Measurements from ENCODE around the gene ZBTB17.
"Not testable (repeated sequence)": the region's sequence is repeated elsewhere in the genome, so short reads cannot be mapped to it uniquely, and the experiment has no call there.

The ZBTB17 gene

DNA sequence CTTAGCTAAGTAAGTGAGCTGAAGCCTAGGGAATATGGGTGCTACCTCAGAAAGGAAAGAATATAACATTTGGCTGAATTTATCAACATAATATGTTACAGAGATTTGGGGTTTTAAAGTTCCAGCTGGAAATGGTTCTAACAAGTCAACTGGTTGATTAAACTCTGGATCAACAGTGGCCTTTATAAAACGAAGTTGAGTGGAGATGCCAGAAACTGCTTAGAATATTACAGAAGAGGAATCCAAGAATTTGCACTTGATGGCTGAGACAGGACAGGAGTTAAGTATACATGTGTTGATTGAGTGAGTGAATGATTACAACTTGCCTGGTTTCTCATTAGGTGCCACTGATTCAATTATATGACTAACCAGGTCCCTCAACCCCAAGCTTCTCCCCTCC lies 7.4 kb upstream of the ZBTB17 start:
- ATAC-seq (ENCODE audit: insufficient read depth, low read depth) (no peak), DNase-seq (no peak)
- H3K4me1 ChIP-seq (ENCODE audit: insufficient read depth, low read length), result no peaks in the 10 kb centered on the region
- H3K79me2 ChIP-seq (ENCODE audit: insufficient read depth, low read length), result no peaks in the 10 kb centered on the region
- no peaks in the 10 kb centered on the region for H3K36me3 ChIP-seq (ENCODE audit: insufficient read depth, low read length)
- H3K4me2 ChIP-seq (ENCODE audit: insufficient read depth, low read length), result no peak overlapping the region
- no peak overlapping the region for H3K4me3 ChIP-seq (ENCODE audit: low read depth in 1 of 2, low read length in 2 of 2)
- H4K20me1 ChIP-seq (ENCODE audit: insufficient read depth, low read length), result no peaks in the 10 kb centered on the region
- TF ChIP-seq, protein P1, sequence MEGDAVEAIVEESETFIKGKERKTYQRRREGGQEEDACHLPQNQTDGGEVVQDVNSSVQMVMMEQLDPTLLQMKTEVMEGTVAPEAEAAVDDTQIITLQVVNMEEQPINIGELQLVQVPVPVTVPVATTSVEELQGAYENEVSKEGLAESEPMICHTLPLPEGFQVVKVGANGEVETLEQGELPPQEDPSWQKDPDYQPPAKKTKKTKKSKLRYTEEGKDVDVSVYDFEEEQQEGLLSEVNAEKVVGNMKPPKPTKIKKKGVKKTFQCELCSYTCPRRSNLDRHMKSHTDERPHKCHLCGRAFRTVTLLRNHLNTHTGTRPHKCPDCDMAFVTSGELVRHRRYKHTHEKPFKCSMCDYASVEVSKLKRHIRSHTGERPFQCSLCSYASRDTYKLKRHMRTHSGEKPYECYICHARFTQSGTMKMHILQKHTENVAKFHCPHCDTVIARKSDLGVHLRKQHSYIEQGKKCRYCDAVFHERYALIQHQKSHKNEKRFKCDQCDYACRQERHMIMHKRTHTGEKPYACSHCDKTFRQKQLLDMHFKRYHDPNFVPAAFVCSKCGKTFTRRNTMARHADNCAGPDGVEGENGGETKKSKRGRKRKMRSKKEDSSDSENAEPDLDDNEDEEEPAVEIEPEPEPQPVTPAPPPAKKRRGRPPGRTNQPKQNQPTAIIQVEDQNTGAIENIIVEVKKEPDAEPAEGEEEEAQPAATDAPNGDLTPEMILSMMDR (IDR thresholded peaks at IDR 0.05; ENCODE audit: borderline replicate concordance, extremely low read depth, low read length, poor library complexity, severe bottlenecking), result no peak
- no peak for TF ChIP-seq EZH2 (IDR thresholded peaks at IDR 0.05; ENCODE audit: borderline replicate concordance, low read depth, low read length, severe bottlenecking)
- peaks cover 2% of the 10 kb centered on the region for H3K9me3 ChIP-seq (ENCODE audit: insufficient read depth, low read length, severe bottlenecking)
- H2AFZ ChIP-seq (ENCODE audit: low read depth, low read length), result no peak overlapping the region
- no peak overlapping the region for H3K27ac ChIP-seq (ENCODE audit: low read length)
- H3K9ac ChIP-seq (ENCODE audit: low read depth, low read length), result no peak overlapping the region
- H3K27me3 ChIP-seq (ENCODE audit: insufficient read depth, low read length, poor library complexity), result no peaks in the 10 kb centered on the region

DNA sequence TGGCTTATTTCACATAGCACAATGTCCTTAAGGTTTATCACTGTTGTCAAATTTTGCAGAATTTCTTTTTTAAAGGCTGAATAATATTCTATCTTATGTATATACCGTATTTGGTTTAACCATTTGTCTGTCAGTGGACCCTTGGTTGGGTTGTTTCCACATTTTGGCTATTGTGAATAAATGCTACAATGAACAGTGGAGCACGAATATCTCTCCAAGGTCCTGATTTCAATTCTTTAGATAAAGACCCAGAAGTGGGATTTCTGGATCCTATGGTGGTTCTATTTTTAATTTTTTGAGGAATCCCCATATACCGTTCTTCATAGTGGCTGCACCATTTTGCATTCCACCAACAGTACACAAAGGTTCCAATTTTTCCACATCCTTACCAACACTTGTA lies 5.8 kb upstream of the ZBTB17 start:
- Histone ChIP-seq H3K4me3 (ENCODE audit: low read depth in 1 of 2, low read length in 2 of 2) (no peak overlapping the region), H3K79me2 (ENCODE audit: insufficient read depth, low read length) (no peaks in the 10 kb centered on the region), H3K27ac (ENCODE audit: low read length) (no peak overlapping the region), H3K9me3 (ENCODE audit: insufficient read depth, low read length, severe bottlenecking) (peaks cover 2% of the 10 kb centered on the region), H2AFZ (ENCODE audit: low read depth, low read length) (no peak overlapping the region), H3K4me2 (ENCODE audit: insufficient read depth, low read length) (no peak overlapping the region), H3K9ac (ENCODE audit: low read depth, low read length) (no peak overlapping the region), H3K36me3 (ENCODE audit: insufficient read depth, low read length) (no peaks in the 10 kb centered on the region), H3K4me1 (ENCODE audit: insufficient read depth, low read length) (peaks cover under 1% of the 10 kb centered on the region; the same call in 1 of the 2 replicates), H3K27me3 (ENCODE audit: insufficient read depth, low read length, poor library complexity) (no peaks in the 10 kb centered on the region), H4K20me1 (ENCODE audit: insufficient read depth, low read length) (no peaks in the 10 kb centered on the region)
- TF ChIP-seq, protein P1 (IDR thresholded peaks at IDR 0.05; ENCODE audit: borderline replicate concordance, extremely low read depth, low read length, poor library complexity, severe bottlenecking), result no peak
- no peak for TF ChIP-seq EZH2 (IDR thresholded peaks at IDR 0.05; ENCODE audit: borderline replicate concordance, low read depth, low read length, severe bottlenecking)
- DNase-seq (no peak), ATAC-seq (ENCODE audit: insufficient read depth, low read depth) (no peak)

DNA sequence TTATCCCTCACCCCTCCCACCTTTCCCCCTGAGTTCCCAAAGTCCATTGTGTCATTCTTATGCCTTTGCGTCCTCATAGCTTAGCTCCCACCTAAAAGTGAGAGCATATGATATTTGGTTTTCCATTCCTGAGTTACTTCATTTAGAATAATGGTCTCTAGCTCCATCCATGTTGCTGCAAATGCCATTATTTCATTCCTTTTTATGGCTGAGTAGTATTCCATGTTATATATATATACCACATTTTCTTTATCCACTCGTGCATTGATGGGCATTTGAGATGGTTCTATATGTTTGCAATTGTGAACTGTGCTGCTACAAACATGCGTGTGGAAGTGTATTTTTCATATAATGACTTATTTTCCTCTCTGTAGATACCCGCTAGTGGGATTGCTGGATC lies 2.0 kb upstream of the ZBTB17 start:
- H3K4me2 ChIP-seq (ENCODE audit: insufficient read depth, low read length); H3K27ac ChIP-seq (ENCODE audit: low read length); ATAC-seq (ENCODE audit: insufficient read depth, low read depth); H4K20me1 ChIP-seq (ENCODE audit: insufficient read depth, low read length); H3K36me3 ChIP-seq (ENCODE audit: insufficient read depth, low read length); H3K9ac ChIP-seq (ENCODE audit: low read depth, low read length); H3K27me3 ChIP-seq (ENCODE audit: insufficient read depth, low read length, poor library complexity); H2AFZ ChIP-seq (ENCODE audit: low read depth, low read length); H3K4me3 ChIP-seq (ENCODE audit: low read depth in 1 of 2, low read length in 2 of 2); H3K9me3 ChIP-seq (ENCODE audit: insufficient read depth, low read length, severe bottlenecking); DNase-seq: not testable (repeated sequence)
- H3K79me2 ChIP-seq (ENCODE audit: insufficient read depth, low read length), result peaks cover 28% of the 10 kb centered on the region
- H3K4me1 ChIP-seq (ENCODE audit: insufficient read depth, low read length), result peaks cover 24% of the 10 kb centered on the region

DNA sequence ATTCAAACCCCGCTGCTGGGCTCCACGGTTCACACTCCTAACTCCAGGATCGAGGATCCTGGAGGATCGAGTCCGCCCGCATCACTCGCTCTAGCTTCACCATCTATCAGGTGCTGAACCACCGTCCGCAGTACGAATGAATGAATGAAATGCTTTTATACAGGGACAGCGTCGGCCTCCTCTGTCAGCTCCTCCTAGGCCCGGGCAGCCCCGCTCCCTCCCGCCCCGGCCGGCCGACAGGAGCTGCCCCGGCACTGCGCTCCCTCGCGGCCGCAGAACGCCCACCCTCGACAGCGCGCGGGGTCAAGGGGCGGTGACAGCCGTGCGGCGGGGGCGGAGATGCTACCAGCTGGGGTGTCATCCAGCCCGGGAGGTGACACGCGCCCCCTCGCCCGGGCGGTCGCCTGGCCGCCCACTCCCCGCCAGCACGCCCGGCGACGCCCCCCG lies 520 bp downstream of the ZBTB17 start:
- peaks cover 16% of the 10 kb centered on the region; the same call in 1 of the 2 replicates for H4K20me1 ChIP-seq (ENCODE audit: insufficient read depth, low read length)
- H3K27me3 ChIP-seq (ENCODE audit: insufficient read depth, low read length, poor library complexity), result no peaks in the 10 kb centered on the region
- DNase-seq (peak; percentile 77), ATAC-seq (ENCODE audit: insufficient read depth, low read depth) (peak; percentile 81)
- peak overlapping the region; percentile 68 for H3K9ac ChIP-seq (ENCODE audit: low read depth, low read length)
- peaks cover 23% of the 10 kb centered on the region for H3K36me3 ChIP-seq (ENCODE audit: insufficient read depth, low read length)
- peaks cover 25% of the 10 kb centered on the region for H3K4me1 ChIP-seq (ENCODE audit: insufficient read depth, low read length)
- peaks cover 49% of the 10 kb centered on the region for H3K79me2 ChIP-seq (ENCODE audit: insufficient read depth, low read length)
- TF ChIP-seq EZH2 (IDR thresholded peaks at IDR 0.05; ENCODE audit: borderline replicate concordance, low read depth, low read length, severe bottlenecking), result no peak
- TF ChIP-seq, protein P1 (IDR thresholded peaks at IDR 0.05; ENCODE audit: borderline replicate concordance, extremely low read depth, low read length, poor library complexity, severe bottlenecking), result peak; percentile 44
- H3K4me3 ChIP-seq (ENCODE audit: low read depth in 1 of 2, low read length in 2 of 2), result peak overlapping the region; percentile 83 to 94
- peaks cover 5% of the 10 kb centered on the region for H3K9me3 ChIP-seq (ENCODE audit: insufficient read depth, low read length, severe bottlenecking)
- H3K4me2 ChIP-seq (ENCODE audit: insufficient read depth, low read length), result peak overlapping the region; percentile 71
- peak overlapping the region; percentile 97 for H2AFZ ChIP-seq (ENCODE audit: low read depth, low read length)
- H3K27ac ChIP-seq (ENCODE audit: low read length), result peak overlapping the region; percentile 85
